Stimulated activated CD4-positive, alpha-beta T cell treated with anti-CD3 and anti-CD28 coated beads, Interleukin-1b, Interleukin-23, amount 100 ng/mL, for 24 hours (primary cell): ENCODE results near the gene TNK1.

ENCODE experiments used
- DNase-seq, 4 experiments: peaks; one replicate each; pipeline ENCODE4 v3.0.0-alpha.2; 2020; ENCODE audit warnings: low read depth in 4 of 4, low spot score in 1 of 4

Gene TNK1

GRCh38 chr17:7431231-7431630, 50.3 kb downstream of the TNK1 start:
- DNase-seq: no peak

DNA sequence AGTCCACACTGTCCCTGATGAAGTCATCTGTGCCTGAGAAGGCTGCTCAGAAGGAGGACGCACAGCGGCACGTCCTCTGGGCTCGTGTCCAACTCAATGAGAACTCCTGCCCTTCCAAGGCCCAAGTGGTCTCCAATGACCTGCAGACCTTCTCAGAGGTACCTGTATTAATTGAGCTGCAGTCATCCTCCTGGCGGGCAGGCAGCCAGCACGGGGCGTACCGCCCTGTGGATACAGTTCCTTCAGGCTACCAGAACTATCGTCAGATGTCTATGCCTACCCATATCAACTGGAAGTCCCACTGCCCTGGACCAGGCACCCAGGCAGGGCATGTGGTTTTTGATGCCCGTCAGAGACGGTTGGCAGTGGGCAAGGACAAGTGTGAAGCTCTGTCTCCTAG, 51.4 kb downstream of the TNK1 start:
- no peak for DNase-seq

DNA sequence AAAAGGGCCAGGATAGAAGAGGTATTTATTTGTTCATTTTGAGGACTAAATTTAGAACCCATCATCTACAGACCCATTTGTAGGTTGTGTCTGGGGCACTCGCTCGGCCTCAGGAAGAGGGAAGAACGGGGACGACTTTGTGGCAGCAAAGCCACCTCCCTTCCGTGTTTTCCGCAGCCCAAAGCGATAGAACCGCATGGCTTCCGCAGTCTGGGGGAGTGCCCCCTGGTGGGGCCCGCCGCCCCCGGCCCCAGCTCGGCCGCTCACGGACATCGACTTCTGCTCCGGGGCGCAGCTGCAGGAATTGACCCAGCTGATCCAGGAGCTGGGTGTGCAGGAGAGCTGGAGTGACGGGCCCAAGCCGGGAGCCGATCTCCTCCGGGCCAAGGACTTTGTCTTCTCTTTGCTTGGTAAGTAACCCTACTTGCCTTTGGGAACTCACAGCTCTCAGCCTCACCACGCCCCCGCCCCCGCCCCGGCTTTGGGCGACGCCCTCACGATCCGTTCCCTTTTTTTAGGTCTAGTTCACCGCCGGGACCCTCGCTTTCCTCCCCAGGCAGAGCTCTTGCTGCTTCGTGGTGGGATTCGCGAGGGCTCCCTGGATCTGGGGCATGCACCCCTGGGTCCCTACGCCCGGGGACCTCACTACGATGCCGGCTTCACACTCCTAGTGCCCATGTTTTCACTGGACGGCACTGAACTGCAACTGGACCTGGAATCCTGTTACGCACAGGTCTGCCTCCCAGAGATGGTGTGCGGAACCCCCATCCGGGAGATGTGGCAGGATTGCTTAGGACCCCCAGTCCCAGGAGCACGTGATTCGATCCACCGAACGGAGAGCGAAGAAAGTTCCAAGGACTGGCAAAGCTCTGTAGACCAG, 55.0 kb downstream of the TNK1 start:
- peak in 2 of 4 experiments; percentile 32 to 48 for DNase-seq

DNA sequence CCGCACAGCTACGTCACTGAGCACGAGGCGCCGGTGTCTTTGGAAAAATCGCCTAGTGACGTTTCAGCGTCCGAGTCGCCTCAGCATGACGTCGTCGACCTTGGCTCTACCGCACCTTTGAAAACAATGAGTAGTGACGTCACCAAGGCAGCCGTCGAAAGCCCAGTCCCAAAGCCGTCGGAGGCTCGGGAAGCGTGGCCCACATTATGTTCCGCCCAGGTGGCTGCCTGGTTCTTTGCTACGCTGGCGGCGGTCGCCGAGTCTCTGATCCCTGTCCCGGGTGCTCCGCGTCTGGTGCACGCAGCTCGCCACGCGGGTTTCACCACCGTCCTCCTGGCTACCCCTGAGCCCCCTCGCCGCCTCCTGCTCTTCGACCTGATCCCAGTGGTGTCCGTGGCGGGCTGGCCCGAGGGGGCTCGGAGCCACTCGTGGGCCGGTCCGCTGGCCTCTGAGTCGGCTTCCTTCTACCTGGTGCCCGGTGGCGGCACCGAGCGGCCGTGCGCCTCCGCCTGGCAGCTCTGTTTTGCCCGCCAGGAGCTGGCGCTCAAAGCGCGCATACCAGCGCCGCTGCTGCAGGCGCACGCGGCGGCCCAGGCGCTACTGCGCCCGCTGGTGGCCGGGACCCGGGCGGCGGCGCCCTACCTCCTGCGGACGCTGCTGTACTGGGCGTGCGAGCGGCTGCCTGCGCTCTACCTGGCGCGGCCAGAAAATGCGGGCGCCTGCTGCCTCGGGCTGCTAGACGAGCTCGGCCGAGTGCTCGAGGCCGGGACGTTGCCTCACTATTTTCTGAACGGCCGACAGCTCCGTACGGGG, 55.9 kb downstream of the TNK1 start:
- peak; percentile 42 to 76 (median 56) for DNase-seq

DNA sequence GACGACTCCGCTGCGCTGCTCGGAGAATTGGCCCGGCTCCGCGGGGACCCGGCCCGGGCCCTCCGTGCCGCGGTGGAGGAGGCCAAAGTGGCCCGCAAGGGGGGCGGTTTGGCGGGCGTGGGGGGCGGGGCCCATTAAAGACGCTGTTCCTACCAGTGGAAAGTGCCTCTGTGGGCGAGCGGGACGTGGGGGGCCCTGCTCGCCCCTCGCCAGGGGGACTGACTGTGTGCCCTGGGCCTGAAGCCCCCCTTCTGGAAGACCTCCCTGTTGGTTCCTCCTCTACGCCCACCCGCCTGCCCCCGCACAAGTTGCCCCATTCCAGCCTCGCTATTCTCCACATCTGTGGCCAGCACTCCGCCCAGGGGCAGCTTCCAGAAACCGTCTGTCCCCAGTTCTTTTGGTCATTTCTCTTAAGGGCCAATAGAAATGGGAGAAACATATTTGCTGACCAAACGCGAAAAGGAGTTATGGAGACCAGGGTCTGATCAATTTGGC, 56.5 kb downstream of the TNK1 start:
- no peak for DNase-seq

GRCh38 chr17:7437950-7438614, 57.2 kb downstream of the TNK1 start:
- DNase-seq: peak in 3 of 4 experiments; percentile 37 to 73 (median 49)

- no peak for DNase-seq
Measured at GRCh38 chr17:7438656-7439460, 58.0 kb downstream of the TNK1 start.
